Activated T-cell treated with anti-CD3 and anti-CD28 coated beads, Interleukin-2, amount 50 U/mL, for 24 hours (primary cell): ENCODE measurements around the gene NTM.

Experiments used
- DNase-seq: peaks from one replicate; pipeline ENCODE4 v3.0.0-alpha.2; 2020
- H3K27ac Mint-ChIP-seq: 2 replicates; pipeline ENCODE4 v1.8.0; 2020; ENCODE audit warnings: mild to moderate bottlenecking, mixed read lengths
- H3K27me3 Mint-ChIP-seq: 2 replicates; pipeline ENCODE4 v1.8.0; 2020; ENCODE audit warnings: mixed read lengths
- H3K36me3 Mint-ChIP-seq: 2 replicates; pipeline ENCODE4 v1.8.0; 2020; ENCODE audit warnings: low read depth, mixed read lengths
- H3K4me1 Mint-ChIP-seq: 2 replicates; pipeline ENCODE4 v1.8.0; 2020; ENCODE audit warnings: low read depth, mixed read lengths
- H3K4me3 Mint-ChIP-seq: 2 replicates; pipeline ENCODE4 v1.8.0; 2020; ENCODE audit warnings: mild to moderate bottlenecking, moderate library complexity, mixed read lengths
- H3K9me3 Mint-ChIP-seq: 2 replicates; pipeline ENCODE4 v1.8.0; 2020; ENCODE audit warnings: mixed read lengths

NTM gene

GRCh38 chr11:131966667-131967066 lies 596.3 kb downstream of the NTM start:
- H3K36me3 Mint-ChIP-seq, result no peaks in the 10 kb centered on the region
- no peaks in the 10 kb centered on the region for H3K9me3 Mint-ChIP-seq
- H3K27ac Mint-ChIP-seq, result no peak overlapping the region
- no peaks in the 10 kb centered on the region for H3K4me1 Mint-ChIP-seq
- no peak overlapping the region for H3K4me3 Mint-ChIP-seq
- no peak for DNase-seq
- H3K27me3 Mint-ChIP-seq, result no peaks in the 10 kb centered on the region

GRCh38 chr11:131969261-131969660 lies 598.8 kb downstream of the NTM start:
- no peak overlapping the region for H3K27ac Mint-ChIP-seq
- no peak overlapping the region for H3K4me3 Mint-ChIP-seq
- H3K4me1 Mint-ChIP-seq, result no peaks in the 10 kb centered on the region
- H3K9me3 Mint-ChIP-seq, result no peaks in the 10 kb centered on the region
- DNase-seq, result no peak
- no peaks in the 10 kb centered on the region for H3K36me3 Mint-ChIP-seq
- H3K27me3 Mint-ChIP-seq, result no peaks in the 10 kb centered on the region

- H3K4me1 Mint-ChIP-seq, result no peaks in the 10 kb centered on the region
- no peaks in the 10 kb centered on the region for H3K27me3 Mint-ChIP-seq
- no peak for DNase-seq
- no peak overlapping the region for H3K27ac Mint-ChIP-seq
- H3K9me3 Mint-ChIP-seq, result no peaks in the 10 kb centered on the region
- no peak overlapping the region for H3K4me3 Mint-ChIP-seq
- no peaks in the 10 kb centered on the region for H3K36me3 Mint-ChIP-seq
Observed at GRCh38 chr11:131973061-131973460, 602.6 kb downstream of the NTM start.

DNA sequence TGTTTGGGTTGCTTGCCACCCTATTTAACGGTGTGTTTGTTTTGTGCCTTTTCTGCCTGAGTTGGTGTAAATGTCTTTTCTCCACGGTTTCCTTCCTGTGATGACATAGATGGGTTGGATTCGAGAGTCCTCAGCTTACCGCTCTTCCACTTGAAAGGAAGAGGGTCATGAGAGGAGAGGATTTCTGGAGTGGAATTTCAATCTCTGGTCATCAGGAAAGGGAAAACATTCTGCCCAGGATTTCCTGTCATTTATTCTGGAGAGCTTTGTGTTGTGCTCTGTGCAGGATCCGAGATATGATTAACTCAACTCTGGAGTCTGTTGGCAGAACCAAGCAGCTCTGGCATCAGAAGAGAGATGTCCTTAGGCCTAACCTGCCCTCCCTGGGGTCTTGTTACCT lies 605.2 kb downstream of the NTM start:
- no peak overlapping the region for H3K27ac Mint-ChIP-seq
- DNase-seq, result no peak
- no peaks in the 10 kb centered on the region for H3K9me3 Mint-ChIP-seq
- no peaks in the 10 kb centered on the region for H3K4me1 Mint-ChIP-seq
- H3K36me3 Mint-ChIP-seq, result no peaks in the 10 kb centered on the region
- H3K4me3 Mint-ChIP-seq, result no peak overlapping the region
- no peaks in the 10 kb centered on the region for H3K27me3 Mint-ChIP-seq

GRCh38 chr11:131976021-131976420 lies 605.6 kb downstream of the NTM start:
- Mint-ChIP-seq H3K27ac (no peak overlapping the region), H3K36me3 (no peaks in the 10 kb centered on the region), H3K4me1 (no peaks in the 10 kb centered on the region), H3K27me3 (no peaks in the 10 kb centered on the region), H3K4me3 (no peak overlapping the region), H3K9me3 (no peaks in the 10 kb centered on the region)
- no peak for DNase-seq

DNA sequence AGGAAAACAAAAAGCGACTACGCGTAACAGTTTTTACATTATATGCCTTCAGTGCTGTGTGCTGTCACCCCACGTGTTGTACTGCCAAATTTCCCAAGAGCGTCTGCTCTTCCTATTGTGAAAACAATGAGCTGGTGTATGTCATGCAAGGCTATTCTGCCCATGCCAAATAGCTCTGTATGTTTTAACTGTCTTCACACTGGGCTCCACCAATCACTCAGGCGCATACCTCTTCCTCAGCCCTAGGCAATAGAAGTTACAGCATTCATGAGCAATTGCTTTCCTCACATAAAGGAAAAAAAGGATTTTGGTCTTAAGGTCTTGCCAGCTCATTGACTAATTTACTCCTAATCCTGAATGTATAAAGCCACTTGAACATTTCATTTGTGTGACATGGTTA lies 606.8 kb downstream of the NTM start:
- no peaks in the 10 kb centered on the region for H3K9me3 Mint-ChIP-seq
- no peaks in the 10 kb centered on the region for H3K4me1 Mint-ChIP-seq
- H3K27me3 Mint-ChIP-seq, result no peaks in the 10 kb centered on the region
- no peak overlapping the region for H3K27ac Mint-ChIP-seq
- no peak overlapping the region for H3K4me3 Mint-ChIP-seq
- no peak for DNase-seq
- no peaks in the 10 kb centered on the region for H3K36me3 Mint-ChIP-seq

DNA sequence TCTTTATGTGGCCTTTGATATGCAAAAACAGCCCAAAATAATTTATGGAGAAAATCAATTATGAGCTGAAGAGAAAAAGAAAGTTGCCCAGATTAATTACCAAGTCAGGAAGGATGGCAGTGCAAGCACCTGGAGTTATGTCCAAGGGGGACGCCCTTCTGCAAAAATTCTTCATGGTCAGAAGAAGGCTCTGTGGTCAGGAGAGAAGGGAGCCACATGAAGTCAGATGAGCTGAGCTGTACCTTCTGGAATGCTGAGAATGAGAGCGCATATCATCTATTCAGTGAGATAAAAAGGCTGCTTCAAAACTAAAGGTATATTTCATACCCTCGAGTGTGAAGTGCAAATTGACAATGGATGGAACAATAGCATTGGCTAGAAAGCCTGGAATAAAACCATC lies 607.4 kb downstream of the NTM start:
- Mint-ChIP-seq H3K36me3 (no peaks in the 10 kb centered on the region), H3K27ac (no peak overlapping the region), H3K4me1 (no peaks in the 10 kb centered on the region), H3K4me3 (no peak overlapping the region), H3K9me3 (no peaks in the 10 kb centered on the region), H3K27me3 (no peaks in the 10 kb centered on the region)
- DNase-seq, result no peak

GRCh38 chr11:131978351-131978750 lies 607.9 kb downstream of the NTM start:
- no peaks in the 10 kb centered on the region for H3K36me3 Mint-ChIP-seq
- H3K27me3 Mint-ChIP-seq, result no peaks in the 10 kb centered on the region
- no peak overlapping the region for H3K27ac Mint-ChIP-seq
- no peaks in the 10 kb centered on the region for H3K4me1 Mint-ChIP-seq
- no peak for DNase-seq
- H3K4me3 Mint-ChIP-seq, result no peak overlapping the region
- no peaks in the 10 kb centered on the region for H3K9me3 Mint-ChIP-seq

DNA sequence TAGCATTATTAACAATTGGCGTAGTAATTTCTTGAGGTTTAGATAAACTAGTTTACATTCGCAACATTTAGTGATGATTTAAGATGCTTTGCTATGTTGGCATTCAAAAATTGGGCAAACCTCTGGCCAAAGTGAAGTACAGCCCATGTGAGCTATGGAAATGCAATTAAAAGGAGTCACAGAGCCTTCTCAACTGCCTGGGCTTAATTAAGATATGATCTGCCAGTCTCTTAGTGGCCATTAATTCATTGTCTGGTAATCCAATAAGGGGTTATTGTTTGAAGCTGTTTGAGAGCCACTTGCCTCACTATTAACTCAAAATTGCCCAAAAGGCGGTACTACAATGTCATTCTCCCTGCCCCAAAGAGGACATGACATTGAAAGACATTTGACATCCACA lies 608.9 kb downstream of the NTM start:
- H3K27ac Mint-ChIP-seq, result no peak overlapping the region

DNA sequence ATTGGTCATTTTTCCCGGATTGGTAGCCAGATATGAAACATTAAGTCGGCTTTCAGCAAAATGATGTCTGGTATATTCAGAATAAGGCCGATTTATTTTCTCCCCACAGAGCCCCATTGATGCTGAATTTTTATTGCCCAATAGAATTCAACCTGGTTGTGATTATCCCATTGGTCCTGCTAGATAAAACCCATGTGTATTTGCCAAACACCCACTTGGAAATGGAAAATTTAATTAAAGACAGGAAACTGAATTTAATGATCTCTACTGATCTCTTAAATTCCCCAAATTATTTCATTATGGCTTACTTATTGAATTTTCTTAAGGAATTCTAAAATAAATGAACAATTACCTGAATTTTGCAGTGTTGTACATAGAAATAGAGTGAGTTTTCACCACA lies 609.8 kb downstream of the NTM start:
- Mint-ChIP-seq H3K27me3 (no peaks in the 10 kb centered on the region), H3K36me3 (no peaks in the 10 kb centered on the region), H3K4me3 (no peak overlapping the region), H3K27ac (no peak overlapping the region), H3K9me3 (peaks cover 11% of the 10 kb centered on the region), H3K4me1 (no peaks in the 10 kb centered on the region)
- DNase-seq, result no peak

More for the DNA sequence above, 608.9 kb downstream of the NTM start:
- no peak overlapping the region for H3K4me3 Mint-ChIP-seq
- DNase-seq, result no peak
- H3K36me3 Mint-ChIP-seq, result no peaks in the 10 kb centered on the region
- no peaks in the 10 kb centered on the region for H3K27me3 Mint-ChIP-seq
- H3K9me3 Mint-ChIP-seq, result peaks cover 5% of the 10 kb centered on the region
- no peaks in the 10 kb centered on the region for H3K4me1 Mint-ChIP-seq

GRCh38 chr11:131980888-131981668 lies 610.7 kb downstream of the NTM start:
- H3K27ac Mint-ChIP-seq, result no peak overlapping the region
- H3K4me3 Mint-ChIP-seq, result no peak overlapping the region
- H3K9me3 Mint-ChIP-seq, result peaks cover 11% of the 10 kb centered on the region

GRCh38 chr11:131982154-131982553 lies 611.7 kb downstream of the NTM start:
- no peak overlapping the region for H3K27ac Mint-ChIP-seq

More at GRCh38 chr11:131980888-131981668, 610.7 kb downstream of the NTM start:
- Mint-ChIP-seq H3K36me3 (no peaks in the 10 kb centered on the region), H3K27me3 (no peaks in the 10 kb centered on the region), H3K4me1 (no peaks in the 10 kb centered on the region)
- no peak for DNase-seq

DNA sequence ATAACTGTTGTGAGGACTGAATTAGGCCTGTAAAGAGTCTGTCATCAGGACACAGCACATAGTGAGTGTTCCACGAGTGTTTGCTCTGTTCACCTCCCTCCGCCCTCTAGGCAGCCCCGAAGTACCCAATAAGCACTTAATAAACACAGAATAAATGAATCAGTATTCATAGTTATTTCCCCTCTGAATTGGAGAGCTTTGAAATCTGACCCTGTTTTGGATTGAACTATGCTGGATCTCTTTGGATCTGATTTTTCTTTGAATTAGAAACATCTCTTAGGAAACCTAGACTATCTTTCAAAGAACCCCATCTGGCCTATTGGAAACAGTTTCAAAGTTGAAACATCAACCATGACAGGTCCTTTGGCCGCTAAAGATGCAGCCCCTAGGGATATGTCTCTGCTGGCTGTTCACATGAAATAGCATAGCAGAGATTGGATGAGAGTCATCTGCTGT lies 615.5 kb downstream of the NTM start:
- Mint-ChIP-seq H3K4me1 (no peaks in the 10 kb centered on the region), H3K27me3 (no peaks in the 10 kb centered on the region), H3K9me3 (peaks cover 11% of the 10 kb centered on the region), H3K36me3 (no peaks in the 10 kb centered on the region), H3K4me3 (no peak overlapping the region), H3K27ac (no peak overlapping the region)
- DNase-seq, result no peak

More at GRCh38 chr11:131982154-131982553, 611.7 kb downstream of the NTM start:
- no peaks in the 10 kb centered on the region for H3K36me3 Mint-ChIP-seq
- H3K27me3 Mint-ChIP-seq, result no peaks in the 10 kb centered on the region
- peaks cover 11% of the 10 kb centered on the region for H3K9me3 Mint-ChIP-seq
- no peak overlapping the region for H3K4me3 Mint-ChIP-seq
- DNase-seq, result no peak
- H3K4me1 Mint-ChIP-seq, result no peaks in the 10 kb centered on the region

- Mint-ChIP-seq H3K36me3 (no peaks in the 10 kb centered on the region), H3K27me3 (no peaks in the 10 kb centered on the region), H3K27ac (no peak overlapping the region), H3K9me3 (peaks cover 11% of the 10 kb centered on the region), H3K4me1 (no peaks in the 10 kb centered on the region), H3K4me3 (no peak overlapping the region)
- DNase-seq, result no peak
Observed at GRCh38 chr11:131987703-131988102, 617.3 kb downstream of the NTM start.

DNA sequence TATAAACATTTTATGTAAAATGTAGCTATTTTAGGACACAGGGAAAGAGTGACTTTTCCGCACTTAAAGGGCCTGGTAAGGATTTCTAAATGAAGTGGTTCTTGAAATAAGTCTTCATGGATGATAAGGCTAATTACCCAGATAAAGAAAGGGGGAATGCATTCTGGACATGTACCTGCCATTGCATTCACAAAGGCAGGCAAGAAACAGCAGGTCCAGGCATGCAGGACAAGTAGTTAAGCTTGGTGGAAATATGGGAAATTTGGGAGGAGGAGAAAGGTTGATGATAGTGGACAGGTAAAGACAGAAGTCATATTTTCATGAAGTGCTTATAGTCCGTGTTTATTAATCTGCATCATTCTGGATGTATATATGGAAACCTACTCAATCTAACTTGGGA lies 621.2 kb downstream of the NTM start:
- no peak for DNase-seq
- peaks cover 4% of the 10 kb centered on the region for H3K9me3 Mint-ChIP-seq
- H3K27ac Mint-ChIP-seq, result no peak overlapping the region
- no peaks in the 10 kb centered on the region for H3K27me3 Mint-ChIP-seq
- H3K4me1 Mint-ChIP-seq, result no peaks in the 10 kb centered on the region
- no peak overlapping the region for H3K4me3 Mint-ChIP-seq
- H3K36me3 Mint-ChIP-seq, result no peaks in the 10 kb centered on the region

DNA sequence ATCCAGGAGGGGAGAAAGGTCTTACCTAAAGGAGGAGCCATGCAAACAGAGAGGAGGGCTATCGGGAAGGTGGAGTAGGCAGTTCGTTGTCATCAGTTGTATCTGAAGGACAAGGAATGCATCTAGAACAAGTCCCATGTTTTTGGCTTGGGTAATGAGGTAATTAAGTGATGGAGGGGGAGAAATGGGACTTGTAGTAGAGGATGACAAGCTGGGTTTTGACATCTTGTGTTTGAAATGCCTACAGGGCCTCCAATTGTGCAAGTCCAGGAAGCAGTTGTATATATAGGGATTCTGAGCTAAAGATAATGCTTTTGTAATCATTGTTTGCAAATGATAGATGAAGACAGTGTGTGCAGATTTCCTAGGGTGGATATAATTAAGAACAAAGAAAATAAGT lies 622.8 kb downstream of the NTM start:
- Mint-ChIP-seq H3K4me1 (no peaks in the 10 kb centered on the region), H3K4me3 (no peak overlapping the region), H3K9me3 (peaks cover 6% of the 10 kb centered on the region), H3K36me3 (no peaks in the 10 kb centered on the region), H3K27me3 (no peaks in the 10 kb centered on the region), H3K27ac (no peak overlapping the region)
- no peak for DNase-seq
